Keratinocyte (primary cell): Measurements from ENCODE around the gene AXIN1. TPM values are rescaled to one million over a fixed set of nuclear protein-coding genes. Genes with fewer than 3 reads are reported as not detected.

Experiments
- DNase-seq: peaks from one replicate; pipeline ENCODE4 v3.0.0-alpha.2; 2011; ENCODE audit warnings: low read depth, missing footprints, low spot score
- FAIRE-seq: peaks from 2 replicates; lab custom pipeline; 2011; peaks lifted over from hg19 to GRCh38; lab: Jason Lieb, UNC
- H2AFZ ChIP-seq: 2 replicates; pipeline ENCODE4 v1.6.0; 2012; ENCODE audit warnings: low read length, control low read depth, inconsistent platforms; ENCODE audit not compliant: control insufficient read depth
- H3K27ac ChIP-seq: 2 replicates; pipeline ENCODE4 v1.5.1; 2011; ENCODE audit warnings: low read length; ENCODE audit not compliant: control insufficient read depth, insufficient read depth
- H3K27me3 ChIP-seq: 3 replicates; pipeline ENCODE4 v1.6.0; 2011; ENCODE audit warnings: low read length; ENCODE audit not compliant: control insufficient read depth, insufficient read depth; ENCODE audit errors: extremely low read depth
- H3K36me3 ChIP-seq, 2 experiments: 2 replicates in 1 of 2; 3 replicates in 1 of 2; pipeline ENCODE4 v1.5.1; 2011; ENCODE audit warnings: low read length in 2 of 2, mild to moderate bottlenecking in 1 of 2; ENCODE audit not compliant: control insufficient read depth in 2 of 2, insufficient read depth in 2 of 2; ENCODE audit errors: extremely low read depth in 1 of 2
- H3K4me1 ChIP-seq: 3 replicates; pipeline ENCODE4 v1.5.1; 2011; ENCODE audit warnings: low read length; ENCODE audit not compliant: control insufficient read depth, insufficient read depth; ENCODE audit errors: extremely low read depth
- H3K4me2 ChIP-seq: 3 replicates; pipeline ENCODE4 v1.6.0; 2011; ENCODE audit warnings: low read depth, low read length; ENCODE audit not compliant: control insufficient read depth, insufficient read depth; ENCODE audit errors: extremely low read depth
- H3K4me3 ChIP-seq, 3 experiments: fragments of 200-600 bp in 1 of 3; sonication (generic) in 1 of 3; 2 replicates in 2 of 3; 3 replicates in 1 of 3; pipeline ENCODE4 v1.5.1; 2011 to 2016; ENCODE audit warnings: low read length in 3 of 3, mild to moderate bottlenecking in 3 of 3, control low read depth in 2 of 3, inconsistent platforms in 1 of 3, low read depth in 1 of 3, mixed read lengths in 1 of 3, mixed run types in 1 of 3, moderate library complexity in 1 of 3; ENCODE audit not compliant: control insufficient read depth in 2 of 3, insufficient read depth in 2 of 3; ENCODE audit errors: extremely low read depth in 1 of 3
- H3K79me2 ChIP-seq: 2 replicates; pipeline ENCODE4 v1.6.0; 2012; ENCODE audit warnings: low read length; ENCODE audit not compliant: control insufficient read depth, insufficient read depth
- H3K9ac ChIP-seq: 3 replicates; pipeline ENCODE4 v1.6.0; 2011; ENCODE audit warnings: low read length; ENCODE audit not compliant: control insufficient read depth, insufficient read depth; ENCODE audit errors: extremely low read depth
- H3K9me1 ChIP-seq: 3 replicates; pipeline ENCODE4 v1.6.0; 2011; ENCODE audit warnings: low read length; ENCODE audit not compliant: control insufficient read depth, insufficient read depth; ENCODE audit errors: extremely low read depth
- H3K9me3 ChIP-seq: 2 replicates; pipeline ENCODE4 v1.5.1; 2012; ENCODE audit warnings: low read depth, low read length; ENCODE audit not compliant: control insufficient read depth
- H4K20me1 ChIP-seq: 3 replicates; pipeline ENCODE4 v1.6.0; 2011; ENCODE audit warnings: low read length; ENCODE audit not compliant: control insufficient read depth, insufficient read depth; ENCODE audit errors: extremely low read depth
- CTCF ChIP-seq, 3 experiments: IDR thresholded peaks in 1 of 3; conservative IDR thresholded peaks in 1 of 3; optimal IDR thresholded peaks in 1 of 3; 2 replicates in 2 of 3; 3 replicates in 1 of 3; pipeline versions ENCODE3 to v1.5.1; 2011; ENCODE audit warnings: low read length in 3 of 3, mild to moderate bottlenecking in 3 of 3, moderate library complexity in 2 of 3, control low read depth in 1 of 3, inconsistent platforms in 1 of 3; ENCODE audit not compliant: insufficient read depth in 2 of 3; ENCODE audit errors: extremely low read depth in 1 of 3
- EZH2 ChIP-seq: IDR thresholded peaks from one replicate; pipeline ENCODE4 v1.6.1; 2012; ENCODE audit warnings: inconsistent platforms, mild to moderate bottlenecking, low read length, moderate library complexity
- dilution Hi-C: fragments of 300-500 bp; cut with MboI; formaldehyde crosslinking; loops from one replicate; pipeline ENCODE4 v1.7.0; 2020; ENCODE audit warnings: low sequenced_read_pairs; ENCODE audit not compliant: extremely low pct_ligation_motif_present
- polyA plus RNA-seq, 5 experiments: library from polyadenylated mRNA; depleted of rRNA in 3 of 5; stranded (reverse) in 3 of 5; stranded (forward) in 1 of 5; unstranded in 1 of 5; fragments of >200 nt; gene quantifications; 1 replicate in 1 of 5; 2 replicates in 3 of 5; 3 replicates in 1 of 5; pipeline versions ENCODE4 v1.2.1 to v1.2.3, GENCODE V29; 2011 to 2012; ENCODE audit warnings: missing spikeins in 2 of 5, low read depth in 1 of 5, low replicate concordance in 1 of 5

AXIN1 gene
- polyA plus RNA-seq, 1 donor (not counting 4 experiments of a cell fraction or from before 2014, with no cell fraction given): 8.8 TPM

- no peaks in the 10 kb centered on the region for H3K4me1 ChIP-seq
- no peak overlapping the region for H3K4me2 ChIP-seq
- H3K9me3 ChIP-seq: no peaks in the 10 kb centered on the region
- no peak overlapping the region for H3K9ac ChIP-seq
- no peaks in the 10 kb centered on the region for H4K20me1 ChIP-seq
- H2AFZ ChIP-seq: no peak overlapping the region
- H3K27ac ChIP-seq: no peak overlapping the region
- TF ChIP-seq CTCF (optimal IDR thresholded peaks at IDR 0.05 in 1 of 3, IDR thresholded peaks at IDR 0.05 in 1 of 3, conservative IDR thresholded peaks at IDR 0.05 in 1 of 3; ENCODE audit: extremely low read depth in 1 of 3, insufficient read depth in 2 of 3, low read length in 3 of 3) (no peak), EZH2 (no peak)
- peaks cover 8 to 34% of the 10 kb centered on the region in 2 experiments for H3K36me3 ChIP-seq
- FAIRE-seq (no peak), DNase-seq (no peak)
- no peak overlapping the region for H3K4me3 ChIP-seq
- no peaks in the 10 kb centered on the region for H3K9me1 ChIP-seq
- no peaks in the 10 kb centered on the region for H3K79me2 ChIP-seq
- H3K27me3 ChIP-seq: no peaks in the 10 kb centered on the region
- dilution Hi-C loops: no loop called here
Measured at GRCh38 chr16:289395-289997, 63.0 kb downstream of the AXIN1 start.

- no peak overlapping the region for H3K9ac ChIP-seq
- FAIRE-seq (no peak), DNase-seq (no peak)
Measured at GRCh38 chr16:287981-288920, 64.3 kb downstream of the AXIN1 start.

More at GRCh38 chr16:287981-288920, 64.3 kb downstream of the AXIN1 start:
- Histone ChIP-seq H3K27me3 (peaks cover 4% of the 10 kb centered on the region), H2AFZ (no peak overlapping the region), H3K27ac (no peak overlapping the region), H3K4me1 (no peaks in the 10 kb centered on the region), H3K9me1 (no peaks in the 10 kb centered on the region), H3K4me2 (no peak overlapping the region), H4K20me1 (no peaks in the 10 kb centered on the region), H3K9me3 (no peaks in the 10 kb centered on the region), H3K36me3 (peaks cover 8 to 30% of the 10 kb centered on the region in 2 experiments), H3K79me2 (no peaks in the 10 kb centered on the region), H3K4me3 (no peak overlapping the region)
- dilution Hi-C loops: no loop called here
- TF ChIP-seq EZH2: no peak
